IPS-18a (cell line): Measurements from ENCODE around the gene TUFM.
A peak's percentile ranks its signal among the peaks of the same experiment; 100 is the strongest.
"Not testable (repeated sequence)": the region's sequence is repeated elsewhere in the genome, so short reads cannot be mapped to it uniquely, and the experiment has no call there.

Experiments used
- H3K27ac ChIP-seq: one replicate; pipeline ENCODE4 v1.5.1; 2013; ENCODE audit warnings: low read length
- H3K27me3 ChIP-seq: one replicate; pipeline ENCODE4 v1.6.1; 2013; ENCODE audit warnings: mild to moderate bottlenecking, low read length; ENCODE audit not compliant: control insufficient read depth, insufficient read depth
- H3K36me3 ChIP-seq: one replicate; pipeline ENCODE4 v1.6.1; 2013; ENCODE audit warnings: low read depth, low read length; ENCODE audit not compliant: control insufficient read depth
- H3K4me1 ChIP-seq: one replicate; pipeline ENCODE4 v1.6.1; 2013; ENCODE audit warnings: low read depth, low read length; ENCODE audit not compliant: control insufficient read depth
- H3K4me3 ChIP-seq: one replicate; pipeline ENCODE4 v1.5.1; 2013; ENCODE audit warnings: low read length
- H3K9ac ChIP-seq: one replicate; pipeline ENCODE4 v1.6.1; 2013; ENCODE audit warnings: mild to moderate bottlenecking, low read length, moderate library complexity
- H3K9me3 ChIP-seq: one replicate; pipeline ENCODE4 v1.6.1; 2013; ENCODE audit warnings: low read depth, low read length; ENCODE audit not compliant: control insufficient read depth

The TUFM gene

DNA sequence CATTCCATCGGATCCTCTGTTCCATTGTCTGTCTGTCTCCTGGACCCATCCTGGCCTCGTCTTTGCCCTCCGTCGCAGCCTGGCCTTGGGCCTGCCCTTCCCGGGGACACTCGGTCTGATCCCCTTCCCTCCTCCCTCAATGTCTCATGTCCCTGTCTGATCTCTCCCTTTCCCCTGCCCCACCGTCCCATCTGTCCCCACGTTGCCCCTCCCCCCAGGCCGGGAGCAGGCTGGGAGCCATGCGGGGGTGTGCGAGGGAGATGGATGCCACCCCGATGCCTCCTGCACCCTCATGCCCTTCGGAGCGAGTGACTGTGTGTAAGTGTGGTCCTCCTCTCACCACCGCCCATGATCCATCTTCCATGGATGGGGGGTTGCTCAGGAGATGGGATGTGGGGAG lies 26.8 kb upstream of the TUFM start:
- peaks cover 27% of the 10 kb centered on the region for H3K36me3 ChIP-seq
- no peaks in the 10 kb centered on the region for H3K4me1 ChIP-seq
- H3K4me3 ChIP-seq, result no peak overlapping the region
- no peaks in the 10 kb centered on the region for H3K9me3 ChIP-seq
- H3K27me3 ChIP-seq, result no peaks in the 10 kb centered on the region
- no peak overlapping the region for H3K27ac ChIP-seq
- H3K9ac ChIP-seq, result no peak overlapping the region

DNA sequence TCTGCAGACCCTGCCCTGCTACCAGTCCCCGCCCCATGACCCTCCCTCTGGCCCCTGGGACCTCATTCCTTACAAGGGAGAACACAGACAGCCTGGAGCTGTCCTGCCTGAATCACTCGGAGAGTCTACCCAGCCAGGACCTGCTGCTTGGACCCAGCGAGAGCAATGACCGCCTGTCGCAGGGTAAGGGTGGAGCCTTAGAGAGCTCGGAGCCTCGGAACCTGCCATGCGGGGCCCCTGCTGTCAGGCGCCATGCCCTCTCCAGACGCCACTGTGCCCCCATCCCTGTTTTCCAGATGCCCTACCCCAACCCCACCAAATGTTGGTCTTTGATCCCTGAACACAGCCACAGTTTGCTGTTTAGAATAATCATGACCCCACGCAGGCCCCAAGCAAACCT lies 23.1 kb upstream of the TUFM start:
- H3K4me3 ChIP-seq, result no peak overlapping the region
- no peak overlapping the region for H3K27ac ChIP-seq
- H3K27me3 ChIP-seq, result no peaks in the 10 kb centered on the region
- H3K9me3 ChIP-seq, result no peaks in the 10 kb centered on the region
- H3K36me3 ChIP-seq, result peaks cover 35% of the 10 kb centered on the region
- peaks cover 3% of the 10 kb centered on the region for H3K4me1 ChIP-seq
- H3K9ac ChIP-seq, result no peak overlapping the region

DNA sequence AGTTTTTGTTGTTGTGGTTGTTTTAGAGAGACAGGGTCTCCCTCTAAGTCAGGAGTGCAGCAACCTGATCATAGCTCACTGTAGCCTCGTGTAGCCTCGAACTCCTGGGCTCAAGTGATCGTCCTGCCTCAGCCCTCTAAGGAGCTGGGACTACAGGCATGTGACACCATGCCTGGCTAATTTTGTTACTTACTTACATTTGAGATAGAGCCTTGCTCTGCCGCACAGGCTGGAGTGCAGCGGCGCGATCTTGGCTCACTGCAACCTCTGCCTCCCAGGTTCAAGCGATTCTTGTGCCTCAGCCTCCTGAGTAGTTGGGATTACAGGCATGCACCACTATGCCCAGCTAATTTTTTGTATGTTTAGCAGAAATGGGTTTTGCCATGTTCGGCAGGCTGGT lies 21.5 kb upstream of the TUFM start:
- not testable (repeated sequence) for H3K4me3 ChIP-seq
- H3K36me3 ChIP-seq, result peaks cover 32% of the 10 kb centered on the region

DNA sequence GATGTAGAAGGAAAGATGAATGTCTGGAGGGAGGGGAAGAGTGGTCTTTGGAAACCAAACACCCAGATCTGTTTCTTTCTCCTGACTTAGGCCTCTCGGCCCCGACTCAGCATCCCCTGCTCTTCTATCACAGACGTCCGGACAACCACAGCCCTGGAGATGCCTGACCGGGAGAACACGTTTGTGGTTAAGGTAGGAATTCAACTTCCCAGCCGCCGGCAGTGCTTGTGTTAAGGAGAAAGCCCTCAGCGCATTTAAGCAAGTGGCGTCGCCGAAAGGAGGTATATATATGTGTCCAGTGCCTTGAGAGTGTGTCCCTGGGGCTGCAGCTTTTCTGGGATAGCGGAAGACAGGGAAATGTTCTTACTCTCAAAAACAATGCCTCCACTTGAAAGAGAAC lies 21.1 kb upstream of the TUFM start:
- H3K4me3 ChIP-seq, result no peak overlapping the region
- no peaks in the 10 kb centered on the region for H3K27me3 ChIP-seq
- peaks cover 32% of the 10 kb centered on the region for H3K36me3 ChIP-seq
- H3K4me1 ChIP-seq, result peaks cover 3% of the 10 kb centered on the region
- H3K9ac ChIP-seq, result no peak overlapping the region
- no peaks in the 10 kb centered on the region for H3K9me3 ChIP-seq
- H3K27ac ChIP-seq, result no peak overlapping the region

More for the DNA sequence above, 21.5 kb upstream of the TUFM start:
- not testable (repeated sequence) for H3K9me3 ChIP-seq, H3K27me3 ChIP-seq, H3K4me1 ChIP-seq, H3K9ac ChIP-seq, H3K27ac ChIP-seq

DNA sequence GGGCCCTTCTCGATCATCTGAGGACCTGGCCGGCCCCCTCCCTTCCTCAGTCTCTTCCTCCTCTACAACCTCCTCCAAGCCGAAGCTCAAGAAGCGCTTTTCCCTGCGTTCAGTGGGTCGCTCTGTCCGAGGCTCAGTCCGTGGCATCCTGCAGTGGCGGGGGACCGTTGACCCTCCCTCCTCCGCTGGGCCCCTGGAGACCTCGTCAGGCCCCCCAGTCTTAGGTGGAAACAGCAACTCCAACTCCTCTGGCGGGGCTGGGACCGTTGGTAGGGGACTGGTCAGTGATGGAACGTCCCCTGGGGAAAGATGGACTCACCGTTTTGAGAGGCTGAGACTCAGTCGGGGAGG lies 20.3 kb upstream of the TUFM start:
- no peak overlapping the region for H3K27ac ChIP-seq
- H3K27me3 ChIP-seq, result no peaks in the 10 kb centered on the region
- no peak overlapping the region for H3K9ac ChIP-seq
- peaks cover 30% of the 10 kb centered on the region for H3K36me3 ChIP-seq
- H3K4me1 ChIP-seq, result peaks cover 3% of the 10 kb centered on the region
- H3K4me3 ChIP-seq, result no peak overlapping the region
- no peaks in the 10 kb centered on the region for H3K9me3 ChIP-seq

DNA sequence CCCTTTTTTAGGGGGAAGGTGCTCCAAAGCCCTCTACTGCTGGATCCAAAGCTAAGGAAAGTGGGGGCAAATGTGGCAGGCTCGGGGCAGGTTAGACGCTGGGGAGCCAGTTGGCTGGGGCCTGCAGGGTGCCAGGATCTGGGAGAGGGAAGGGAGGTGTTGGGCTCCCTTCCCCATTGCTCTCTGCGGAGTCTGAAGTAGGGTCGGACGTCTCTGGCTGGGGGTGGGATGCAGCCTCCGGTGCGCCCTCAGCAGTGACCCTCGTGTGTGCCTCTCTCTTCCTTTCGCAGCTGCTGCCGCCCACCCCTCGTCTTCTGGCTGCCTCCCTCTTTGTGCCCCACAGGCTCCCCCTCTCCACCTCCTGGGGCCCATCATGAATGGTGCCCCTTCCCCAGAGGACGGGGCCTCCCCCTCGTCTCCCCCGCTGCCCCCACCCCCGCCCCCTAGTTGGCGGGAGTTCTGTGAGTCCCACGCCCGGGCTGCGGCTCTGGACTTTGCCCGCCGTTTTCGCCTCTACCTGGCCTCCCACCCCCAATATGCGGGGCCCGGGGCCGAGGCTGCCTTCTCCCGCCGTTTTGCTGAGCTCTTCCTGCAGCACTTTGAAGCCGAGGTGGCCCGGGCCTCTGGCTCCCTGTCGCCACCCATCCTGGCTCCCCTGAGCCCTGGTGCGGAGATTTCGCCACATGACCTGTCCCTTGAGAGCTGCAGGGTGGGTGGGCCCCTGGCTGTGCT lies 19.7 kb upstream of the TUFM start:
- Histone ChIP-seq H3K9me3 (no peaks in the 10 kb centered on the region), H3K4me1 (peaks cover 3% of the 10 kb centered on the region), H3K27ac (no peak overlapping the region), H3K27me3 (no peaks in the 10 kb centered on the region), H3K9ac (no peak overlapping the region), H3K36me3 (peaks cover 30% of the 10 kb centered on the region), H3K4me3 (no peak overlapping the region)

DNA sequence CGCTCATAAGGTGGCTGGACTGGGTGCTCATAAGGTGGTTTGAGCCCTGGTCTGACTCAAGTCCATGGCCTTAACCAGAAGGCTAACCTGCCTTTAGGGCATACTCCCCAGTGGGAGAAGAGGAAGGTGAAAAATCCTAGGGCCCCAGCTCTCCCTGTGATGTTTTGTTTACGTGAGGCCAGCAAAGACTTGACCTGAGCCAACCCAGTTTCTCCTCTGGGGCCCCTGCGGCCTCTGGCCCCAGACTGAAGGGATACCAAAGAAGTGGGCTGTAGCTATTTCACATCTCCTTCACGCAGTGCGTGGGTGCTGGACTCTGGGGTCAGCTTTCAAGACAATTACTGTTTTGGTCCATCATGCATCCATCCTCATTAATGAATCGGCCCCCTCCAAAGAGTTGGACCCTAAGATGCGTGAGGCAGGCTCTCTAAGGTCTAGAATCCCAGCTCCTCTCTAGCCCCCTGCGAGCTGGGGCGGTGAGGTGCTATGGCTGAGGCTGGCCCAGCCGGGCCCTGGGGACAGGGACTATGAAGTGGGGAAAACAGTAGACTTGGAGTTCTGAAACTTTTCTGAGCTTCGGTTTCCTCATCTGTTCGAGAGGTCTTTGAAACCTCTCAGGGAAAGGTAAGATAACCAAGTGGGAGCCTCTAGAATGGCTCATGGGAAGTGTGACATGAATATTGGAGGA lies 19.0 kb upstream of the TUFM start:
- peak overlapping the region; percentile 89 for H3K9ac ChIP-seq
- peaks cover 27% of the 10 kb centered on the region for H3K36me3 ChIP-seq
- H3K27me3 ChIP-seq, result no peaks in the 10 kb centered on the region
- peaks cover 3% of the 10 kb centered on the region for H3K4me1 ChIP-seq
- H3K27ac ChIP-seq, result no peak overlapping the region
- peak overlapping the region; percentile 83 for H3K4me3 ChIP-seq
- H3K9me3 ChIP-seq, result no peaks in the 10 kb centered on the region

DNA sequence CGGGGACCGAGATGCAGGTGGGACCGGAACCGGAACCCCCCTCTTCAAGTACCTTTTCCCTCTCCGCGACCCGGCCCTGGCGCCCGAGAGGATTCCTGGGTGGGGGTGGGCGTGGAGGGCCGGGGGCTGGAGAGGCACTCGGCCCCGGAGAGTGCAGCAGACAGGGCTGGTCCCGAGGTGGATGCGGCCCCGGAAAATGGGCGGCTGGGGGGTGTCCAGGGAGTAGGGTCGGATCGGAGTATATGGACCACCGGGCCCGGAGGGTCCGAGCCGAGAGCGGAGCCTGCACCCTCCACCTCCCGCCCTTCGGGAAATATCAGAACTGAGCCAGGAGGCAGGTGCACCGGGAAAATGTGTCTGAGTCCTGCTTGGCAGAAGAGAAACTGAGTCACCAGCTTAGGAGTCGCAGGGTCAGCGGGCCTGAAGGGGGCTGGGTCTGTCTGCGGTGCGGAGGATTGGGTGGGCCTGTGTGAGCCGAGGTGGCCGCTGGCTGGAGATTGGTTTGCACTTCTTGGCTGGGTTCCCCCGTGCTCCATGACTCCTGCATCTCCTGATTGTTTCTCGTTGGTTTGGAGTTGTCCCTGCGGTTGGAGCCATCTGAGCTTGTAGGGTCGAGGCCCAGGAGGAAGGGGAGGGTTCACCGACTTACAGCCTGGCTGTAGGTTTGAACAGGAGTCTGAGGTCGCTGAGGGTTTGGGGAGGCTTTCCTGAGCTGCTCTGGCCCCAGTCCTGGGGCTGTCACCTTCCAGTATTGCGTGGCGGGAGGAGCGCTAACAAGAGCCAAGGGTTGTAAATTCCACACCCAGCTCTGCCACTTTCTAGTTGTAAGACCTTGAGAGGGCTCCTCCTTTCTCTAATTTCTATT lies 18.0 kb upstream of the TUFM start:
- Histone ChIP-seq H3K9me3 (no peaks in the 10 kb centered on the region), H3K4me1 (peaks cover 3% of the 10 kb centered on the region), H3K27me3 (no peaks in the 10 kb centered on the region), H3K36me3 (peaks cover 18% of the 10 kb centered on the region), H3K4me3 (peak overlapping the region; percentile 83), H3K9ac (peak overlapping the region; percentile 89), H3K27ac (peak overlapping the region; percentile 15)

DNA sequence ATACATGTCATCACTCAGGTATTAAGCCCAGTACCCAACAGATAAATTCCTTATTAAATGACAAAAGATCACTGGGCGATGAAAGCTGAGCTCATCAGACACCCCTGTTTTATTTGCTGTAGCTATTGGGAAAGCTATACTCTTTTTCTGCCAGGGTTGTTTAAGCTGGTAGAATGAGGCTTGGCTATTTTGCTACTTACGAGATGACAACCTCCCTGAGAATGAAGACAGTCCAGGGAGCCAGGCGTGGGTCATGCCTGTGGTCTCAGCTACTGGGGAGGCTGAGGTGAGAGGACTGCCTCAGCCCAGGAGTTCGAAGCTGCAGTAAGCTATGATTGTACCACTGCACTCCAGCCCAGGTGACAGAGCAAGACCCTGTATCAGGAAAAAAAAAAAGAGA lies 13.2 kb upstream of the TUFM start:
- Histone ChIP-seq H3K9ac (no peak overlapping the region), H3K4me1 (no peaks in the 10 kb centered on the region), H3K9me3 (no peaks in the 10 kb centered on the region), H3K36me3 (no peaks in the 10 kb centered on the region), H3K27ac (no peak overlapping the region), H3K4me3 (no peak overlapping the region), H3K27me3 (no peaks in the 10 kb centered on the region)

DNA sequence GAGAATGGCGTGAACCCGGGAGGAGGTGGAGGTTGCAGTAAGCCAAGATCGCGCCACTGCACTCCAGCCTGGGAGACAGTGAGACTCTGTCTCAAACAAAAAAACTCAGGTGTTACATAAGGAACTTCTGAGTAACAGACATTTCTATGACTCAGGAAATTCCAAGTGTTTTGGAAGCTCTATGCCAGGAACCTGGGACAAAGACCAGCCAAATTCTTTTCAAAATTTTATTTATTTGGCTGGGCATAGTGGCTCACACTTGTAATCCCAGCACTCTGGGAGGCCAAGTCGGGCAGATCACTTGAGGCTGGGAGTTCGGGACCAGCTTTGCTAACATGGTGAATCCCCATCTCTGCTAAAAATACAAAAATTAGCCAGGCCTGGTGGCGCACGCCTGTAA lies 12.3 kb upstream of the TUFM start:
- no peak overlapping the region for H3K9ac ChIP-seq
- no peaks in the 10 kb centered on the region for H3K9me3 ChIP-seq
- no peaks in the 10 kb centered on the region for H3K27me3 ChIP-seq
- no peaks in the 10 kb centered on the region for H3K4me1 ChIP-seq
- H3K27ac ChIP-seq, result no peak overlapping the region
- H3K36me3 ChIP-seq, result no peaks in the 10 kb centered on the region
- no peak overlapping the region for H3K4me3 ChIP-seq

DNA sequence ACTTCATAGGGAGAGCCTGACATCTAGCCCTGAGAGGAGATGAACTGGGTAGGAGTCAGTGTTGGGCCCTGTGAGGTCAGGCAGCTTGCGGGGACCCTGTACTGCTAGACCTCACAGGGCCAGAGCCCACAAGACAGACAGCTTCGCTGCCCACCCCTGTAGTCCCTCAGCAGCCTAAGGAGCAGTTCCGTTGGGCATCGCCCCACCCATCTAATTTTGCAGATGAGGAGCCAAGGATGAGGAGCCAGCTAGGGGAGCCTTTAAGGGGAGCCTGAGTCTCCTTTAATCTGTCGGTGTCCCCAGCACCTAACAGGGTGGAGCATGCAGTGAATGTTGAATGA lies 755 bp upstream of the TUFM start:
- H3K36me3 ChIP-seq, result peaks cover 31% of the 10 kb centered on the region
- no peak overlapping the region for H3K27ac ChIP-seq
- H3K27me3 ChIP-seq, result no peaks in the 10 kb centered on the region
- H3K4me1 ChIP-seq, result no peaks in the 10 kb centered on the region
- H3K9me3 ChIP-seq, result no peaks in the 10 kb centered on the region
- peak overlapping the region; percentile 68 for H3K9ac ChIP-seq
- H3K4me3 ChIP-seq, result peak overlapping the region; percentile 92
